Activated CD8-positive, alpha-beta memory T cell treated with anti-CD3 and anti-CD28 coated beads for 24 hours (primary cell): ENCODE measurements around the gene MYBBP1A.

Experiments
- DNase-seq: peaks from one replicate; pipeline ENCODE4 v3.0.0-alpha.2; 2020

MYBBP1A gene

GRCh38 chr17:4565209-4566141, 10.3 kb upstream of the MYBBP1A start:
- peak; percentile 73 for DNase-seq

- no peak for DNase-seq
Measured at GRCh38 chr17:4562015-4562969, 7.1 kb upstream of the MYBBP1A start.

- DNase-seq = no peak
Measured at GRCh38 chr17:4560837-4561256, 5.7 kb upstream of the MYBBP1A start.

- no peak for DNase-seq
Measured at GRCh38 chr17:4560421-4560820, 5.2 kb upstream of the MYBBP1A start, which contains the start of gene GGT6. GGT6 (minus strand) TSS chr17:4560577; CDS start chr17:4560521, 56 bp downstream.

- no peak for DNase-seq
Measured at GRCh38 chr17:4559966-4560365, 4.8 kb upstream of the MYBBP1A start.

- no peak for DNase-seq
Measured at GRCh38 chr17:4559139-4559791, 4.1 kb upstream of the MYBBP1A start.

GRCh38 chr17:4558347-4558971, 3.3 kb upstream of the MYBBP1A start:
- DNase-seq = no peak

- DNase-seq = no peak
Measured at GRCh38 chr17:4557626-4558346, 2.6 kb upstream of the MYBBP1A start.

GRCh38 chr17:4556996-4557395, 1.8 kb upstream of the MYBBP1A start:
- DNase-seq = no peak

GRCh38 chr17:4555873-4556759, 932 bp upstream of the MYBBP1A start:
- DNase-seq = no peak

GRCh38 chr17:4554441-4554996, 665 bp downstream of the MYBBP1A start:
- DNase-seq = peak; percentile 70

GRCh38 chr17:4553669-4554068, 1.5 kb downstream of the MYBBP1A start:
- no peak for DNase-seq

- no peak for DNase-seq
Measured at GRCh38 chr17:4551796-4552525, 3.2 kb downstream of the MYBBP1A start.

- DNase-seq = no peak
Measured at GRCh38 chr17:4551141-4551540, 4.0 kb downstream of the MYBBP1A start.

GRCh38 chr17:4550534-4551039, 4.6 kb downstream of the MYBBP1A start:
- no peak for DNase-seq

- no peak for DNase-seq
Measured at GRCh38 chr17:4549781-4550533, 5.2 kb downstream of the MYBBP1A start.

- DNase-seq = no peak
Measured at GRCh38 chr17:4548721-4549531, 6.3 kb downstream of the MYBBP1A start.

- no peak for DNase-seq
Measured at GRCh38 chr17:4548061-4548461, 7.1 kb downstream of the MYBBP1A start.
